Testis (tissue), 2 donors: ENCODE measurements around the gene SLK.

Source experiments
- CTCF ChIP-seq, 3 experiments: fragments of 450-650 bp in 2 of 3; fragments of 200-600 bp in 1 of 3; sonication (generic) in 1 of 3; IDR thresholded peaks; one replicate each; pipeline ENCODE4 v1.5.1; 2016 to 2019; ENCODE audit warnings: antibody characterized with exemption in 3 of 3, mild to moderate bottlenecking in 2 of 3, moderate library complexity in 1 of 3
- POLR2A ChIP-seq: fragments of 450-650 bp; IDR thresholded peaks from one replicate; pipeline ENCODE4 v1.6.1; 2017; ENCODE audit warnings: antibody characterized with exemption, mild to moderate bottlenecking, moderate library complexity

GRCh38 chr10:104077663-104078151, 110.8 kb downstream of the SLK start:
- TF ChIP-seq CTCF (IDR thresholded peaks at IDR 0.05) = no peak
- TF ChIP-seq POLR2A = no peak
